Hepatocyte (in vitro differentiated cells): ENCODE data around the gene DIS3L2. TPM values are rescaled to one million over a fixed set of nuclear protein-coding genes. Genes with fewer than 3 reads are reported as not detected.

Experiments
- DNase-seq: peaks from one replicate; pipeline ENCODE4 v3.0.0-alpha.2; 2016; ENCODE audit warnings: low spot score
- H2AFZ ChIP-seq: fragments of 200-600 bp; sonication (generic); 2 replicates; pipeline ENCODE4 v1.6.0; 2016; ENCODE audit warnings: antibody characterized with exemption, mild to moderate bottlenecking
- H3K27ac ChIP-seq: fragments of 200-600 bp; sonication (generic); 2 replicates; pipeline ENCODE4 v1.5.1; 2016; ENCODE audit warnings: mild to moderate bottlenecking
- H3K27me3 ChIP-seq: fragments of 200-600 bp; sonication (generic); 2 replicates; pipeline ENCODE4 v1.6.1; 2016
- H3K36me3 ChIP-seq: fragments of 200-600 bp; sonication (generic); replicated peaks from 2 replicates; pipeline ENCODE4 v1.5.1; 2016; ENCODE audit warnings: low read depth; ENCODE audit not compliant: insufficient read depth
- H3K4me1 ChIP-seq: fragments of 200-600 bp; sonication (generic); 2 replicates; pipeline ENCODE4 v1.5.1; 2016; ENCODE audit warnings: mild to moderate bottlenecking, moderate library complexity; ENCODE audit not compliant: insufficient read depth
- H3K4me2 ChIP-seq: fragments of 200-600 bp; sonication (generic); 2 replicates; pipeline ENCODE4 v1.6.0; 2016
- H3K4me3 ChIP-seq: fragments of 200-600 bp; sonication (generic); 2 replicates; pipeline ENCODE4 v1.5.1; 2016; ENCODE audit warnings: mild to moderate bottlenecking
- H3K79me2 ChIP-seq: fragments of 200-600 bp; sonication (generic); 2 replicates; pipeline ENCODE4 v1.6.0; 2017; ENCODE audit warnings: mild to moderate bottlenecking
- H3K9me2 ChIP-seq: fragments of 200-600 bp; sonication (generic); replicated peaks from 2 replicates; pipeline ENCODE4 v1.6.0; 2017; ENCODE audit warnings: mild to moderate bottlenecking; ENCODE audit not compliant: insufficient read depth
- H3K9me3 ChIP-seq: fragments of 200-600 bp; sonication (generic); 2 replicates; pipeline ENCODE4 v1.5.1; 2016; ENCODE audit warnings: low read depth, mild to moderate bottlenecking
- H4K20me1 ChIP-seq: fragments of 200-600 bp; sonication (generic); 2 replicates; pipeline ENCODE4 v1.6.0; 2016; ENCODE audit warnings: mild to moderate bottlenecking; ENCODE audit not compliant: insufficient read depth, poor library complexity, severe bottlenecking
- EZH2 ChIP-seq: fragments of 200-600 bp; sonication (generic); IDR thresholded peaks from 2 replicates; pipeline ENCODE4 v1.6.1; 2016; ENCODE audit warnings: antibody characterized with exemption, mild to moderate bottlenecking, borderline replicate concordance
- EZH2phosphoT487 ChIP-seq: fragments of 200-600 bp; sonication (generic); IDR thresholded peaks from one replicate; pipeline ENCODE4 v1.6.1; 2018; ENCODE audit warnings: antibody characterized with exemption, mild to moderate bottlenecking, low read depth, moderate library complexity; ENCODE audit not compliant: unreplicated experiment, severe bottlenecking
- WGBS: methylation state at CpG from one replicate; pipeline ENCODE4 v1.1.6; 2016; ENCODE audit warnings: low lambda C conversion rate; ENCODE audit errors: missing lambda C conversion rate; 5-methylcytosine and 5-hydroxymethylcytosine counted together
- polyA plus RNA-seq: library from polyadenylated mRNA; unstranded; fragments of >200 nt; fragmentation: Nextera tagmentation; extraction: Ambion mirVana; gene quantifications from 2 replicates; pipeline ENCODE4 v1.2.1, GENCODE V29; 2016
- total RNA-seq: library from RNA; depleted of rRNA; stranded (reverse); fragments of >200 nt; gene quantifications from 2 replicates; pipeline ENCODE4 v1.2.3, GENCODE V29; 2014
- TF ChIP-seq, protein P1 (sequence below): fragments of 200-600 bp; sonication (generic); IDR thresholded peaks from 2 replicates; pipeline ENCODE4 v1.5.1; 2016; ENCODE audit warnings: antibody characterized with exemption, mild to moderate bottlenecking; ENCODE audit not compliant: poor library complexity

DIS3L2 gene
- total and polyA plus RNA-seq, 2 experiments from 2014 or later, result 19.5 to 20.0 TPM

DNA sequence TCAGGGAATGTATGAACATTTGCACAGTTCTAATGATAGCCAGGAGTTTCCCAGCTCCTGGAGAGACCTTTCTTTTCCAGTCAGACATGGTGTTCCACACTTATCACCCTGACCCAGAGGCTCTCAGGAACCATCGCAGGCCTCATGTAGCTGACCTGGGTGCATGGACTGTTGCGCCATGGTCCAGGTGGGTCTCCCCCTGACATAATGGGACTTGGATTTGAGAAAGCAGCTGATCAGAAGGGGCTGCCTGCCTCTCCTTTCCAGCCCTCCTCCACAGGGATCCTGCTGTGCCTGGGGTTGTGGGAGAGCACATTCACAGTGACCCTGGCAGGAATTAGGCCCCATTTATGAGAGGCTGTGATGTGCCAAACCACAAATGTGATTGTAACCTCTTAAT, 283.6 kb downstream of the DIS3L2 start:
- TF ChIP-seq, protein P1, sequence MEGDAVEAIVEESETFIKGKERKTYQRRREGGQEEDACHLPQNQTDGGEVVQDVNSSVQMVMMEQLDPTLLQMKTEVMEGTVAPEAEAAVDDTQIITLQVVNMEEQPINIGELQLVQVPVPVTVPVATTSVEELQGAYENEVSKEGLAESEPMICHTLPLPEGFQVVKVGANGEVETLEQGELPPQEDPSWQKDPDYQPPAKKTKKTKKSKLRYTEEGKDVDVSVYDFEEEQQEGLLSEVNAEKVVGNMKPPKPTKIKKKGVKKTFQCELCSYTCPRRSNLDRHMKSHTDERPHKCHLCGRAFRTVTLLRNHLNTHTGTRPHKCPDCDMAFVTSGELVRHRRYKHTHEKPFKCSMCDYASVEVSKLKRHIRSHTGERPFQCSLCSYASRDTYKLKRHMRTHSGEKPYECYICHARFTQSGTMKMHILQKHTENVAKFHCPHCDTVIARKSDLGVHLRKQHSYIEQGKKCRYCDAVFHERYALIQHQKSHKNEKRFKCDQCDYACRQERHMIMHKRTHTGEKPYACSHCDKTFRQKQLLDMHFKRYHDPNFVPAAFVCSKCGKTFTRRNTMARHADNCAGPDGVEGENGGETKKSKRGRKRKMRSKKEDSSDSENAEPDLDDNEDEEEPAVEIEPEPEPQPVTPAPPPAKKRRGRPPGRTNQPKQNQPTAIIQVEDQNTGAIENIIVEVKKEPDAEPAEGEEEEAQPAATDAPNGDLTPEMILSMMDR, result no peak
- TF ChIP-seq EZH2phosphoT487 (no peak), EZH2 (no peak)
- no peaks in the 10 kb centered on the region for H3K79me2 ChIP-seq
- H3K27me3 ChIP-seq, result no peaks in the 10 kb centered on the region
- H3K4me1 ChIP-seq, result no peaks in the 10 kb centered on the region
- no peaks in the 10 kb centered on the region for H3K9me3 ChIP-seq
- no peak overlapping the region for H3K27ac ChIP-seq
- WGBS, result 100% methylated on average over 2 of the region's 2 CpGs
- no peaks in the 10 kb centered on the region for H4K20me1 ChIP-seq
- no peak overlapping the region for H2AFZ ChIP-seq
- H3K9me2 ChIP-seq, result no peaks in the 10 kb centered on the region
- H3K4me2 ChIP-seq, result no peak overlapping the region
- no peak overlapping the region for H3K4me3 ChIP-seq
- no peak for DNase-seq
- H3K36me3 ChIP-seq, result no peaks in the 10 kb centered on the region

DNA sequence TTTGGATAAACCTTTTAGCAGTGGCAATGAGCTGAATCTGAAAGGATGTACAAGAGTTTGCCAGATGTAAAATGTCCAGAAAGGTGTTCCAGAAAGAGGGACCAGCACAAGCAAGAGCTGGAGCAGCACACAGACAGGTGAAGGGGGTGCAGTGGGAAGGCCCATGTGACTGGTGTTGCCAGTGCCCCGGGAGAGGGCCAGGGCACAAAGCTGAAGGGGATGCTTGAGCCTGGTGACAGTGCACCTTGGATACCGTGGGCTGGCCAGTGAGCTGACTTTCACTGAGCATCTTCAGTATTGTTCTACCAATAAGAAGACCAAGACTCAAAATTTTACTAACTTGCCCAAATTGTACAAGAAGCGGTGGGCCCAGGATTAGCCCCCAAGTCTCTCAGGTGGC, 284.7 kb downstream of the DIS3L2 start:
- Histone ChIP-seq H3K4me3 (no peak overlapping the region), H3K4me2 (no peak overlapping the region), H3K4me1 (no peaks in the 10 kb centered on the region), H3K27me3 (no peaks in the 10 kb centered on the region), H3K79me2 (no peaks in the 10 kb centered on the region), H4K20me1 (no peaks in the 10 kb centered on the region), H3K9me2 (no peaks in the 10 kb centered on the region), H3K36me3 (no peaks in the 10 kb centered on the region), H2AFZ (no peak overlapping the region), H3K9me3 (no peaks in the 10 kb centered on the region), H3K27ac (no peak overlapping the region)
- no peak for DNase-seq
- 92% methylated on average over 3 of the region's 3 CpGs for WGBS
- TF ChIP-seq, protein P1, result no peak
- TF ChIP-seq EZH2phosphoT487, result no peak
- no peak for TF ChIP-seq EZH2

DNA sequence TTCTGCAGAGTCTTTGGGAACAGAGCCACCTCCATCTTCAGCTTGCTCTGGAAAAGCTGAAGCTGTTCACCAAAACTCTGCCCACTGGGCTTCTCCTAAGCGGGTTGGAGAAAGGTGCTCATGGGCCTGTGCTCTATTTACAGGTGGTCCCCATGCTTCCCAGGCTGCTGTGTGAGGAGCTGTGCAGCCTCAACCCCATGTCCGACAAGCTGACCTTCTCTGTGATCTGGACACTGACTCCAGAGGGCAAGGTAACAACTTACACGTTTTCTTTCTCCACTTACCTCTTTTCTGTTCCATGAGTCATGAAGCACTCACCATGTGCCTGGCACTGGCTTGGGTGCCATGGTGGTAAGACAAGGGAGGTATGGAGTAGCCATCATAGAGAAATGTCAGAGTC, 287.6 kb downstream of the DIS3L2 start:
- no peaks in the 10 kb centered on the region for H3K9me3 ChIP-seq
- no peak for TF ChIP-seq EZH2phosphoT487
- no peak for TF ChIP-seq EZH2
- TF ChIP-seq, protein P1, result no peak
- no peaks in the 10 kb centered on the region for H4K20me1 ChIP-seq
- H3K4me2 ChIP-seq, result no peak overlapping the region
- no peak for DNase-seq
- H3K27ac ChIP-seq, result no peak overlapping the region
- no peaks in the 10 kb centered on the region for H3K27me3 ChIP-seq
- no peaks in the 10 kb centered on the region for H3K4me1 ChIP-seq
- no peaks in the 10 kb centered on the region for H3K9me2 ChIP-seq
- H3K36me3 ChIP-seq, result no peaks in the 10 kb centered on the region
- 90% methylated on average over 3 of the region's 3 CpGs for WGBS
- H3K4me3 ChIP-seq, result no peak overlapping the region
- no peak overlapping the region for H2AFZ ChIP-seq
- H3K79me2 ChIP-seq, result no peaks in the 10 kb centered on the region
